DMS114 treated with DMSO at 0.1 percent for 48 hours (cell line): Measurements from ENCODE around the gene TSEN2.
"Not testable (repeated sequence)": the region's sequence is repeated elsewhere in the genome, so short reads cannot be mapped to it uniquely, and the experiment has no call there.

ENCODE experiments used
- DNase-seq: peaks from one replicate; lab custom pipeline; 2025; ENCODE audit not compliant: unreplicated experiment; lab: John Stamatoyannopoulos, UW

The TSEN2 gene

DNA sequence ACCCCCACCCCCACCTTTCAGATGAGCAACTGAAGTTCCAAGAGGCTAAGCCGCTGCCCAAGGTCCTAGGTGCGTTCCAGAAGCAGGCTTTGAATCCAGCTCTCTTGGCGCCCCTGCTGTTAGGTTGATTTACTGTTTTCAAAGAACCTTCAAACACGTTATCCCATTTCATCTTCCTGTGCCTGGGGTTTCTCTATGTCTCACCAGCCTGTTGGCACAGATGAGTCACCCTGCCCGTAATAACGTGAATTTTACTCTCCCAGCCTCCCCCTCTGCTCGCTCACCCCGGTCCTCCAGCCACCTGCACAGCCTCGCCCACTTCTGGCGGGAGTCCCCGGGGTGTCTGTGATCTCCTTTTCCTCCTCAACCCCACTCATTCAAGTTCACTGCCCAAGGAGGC lies 13.0 kb upstream of the TSEN2 start:
- no peak for DNase-seq

DNA sequence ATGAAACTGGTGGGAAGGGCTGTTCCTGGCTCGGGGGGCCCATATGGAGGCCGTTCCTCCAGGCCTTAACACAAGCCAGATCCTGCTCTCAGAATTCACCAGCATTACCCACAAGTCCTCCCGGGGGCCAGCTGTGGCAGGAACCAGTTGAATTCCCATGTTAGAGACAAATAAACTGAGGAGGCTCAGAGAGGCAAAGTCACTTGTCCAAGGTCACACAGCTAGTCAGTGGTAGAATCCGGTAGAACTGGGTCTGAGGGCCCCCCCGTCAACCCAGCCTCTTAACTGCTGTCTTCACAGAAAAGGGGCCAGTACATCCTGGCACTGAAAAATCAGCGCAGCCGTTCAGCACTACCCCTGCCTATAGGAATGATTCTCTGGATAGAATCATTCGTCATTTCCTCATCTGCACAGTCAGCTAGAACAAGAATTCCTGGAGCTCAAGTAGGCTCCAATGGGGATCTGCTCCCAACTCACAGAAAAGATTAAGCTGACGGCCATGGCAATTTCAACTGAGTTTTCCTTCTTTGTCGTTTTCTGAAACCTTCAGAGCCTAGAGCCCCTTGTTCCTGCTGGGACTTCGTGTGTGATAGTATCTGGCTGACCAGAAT lies 12.2 kb upstream of the TSEN2 start:
- no peak for DNase-seq

DNA sequence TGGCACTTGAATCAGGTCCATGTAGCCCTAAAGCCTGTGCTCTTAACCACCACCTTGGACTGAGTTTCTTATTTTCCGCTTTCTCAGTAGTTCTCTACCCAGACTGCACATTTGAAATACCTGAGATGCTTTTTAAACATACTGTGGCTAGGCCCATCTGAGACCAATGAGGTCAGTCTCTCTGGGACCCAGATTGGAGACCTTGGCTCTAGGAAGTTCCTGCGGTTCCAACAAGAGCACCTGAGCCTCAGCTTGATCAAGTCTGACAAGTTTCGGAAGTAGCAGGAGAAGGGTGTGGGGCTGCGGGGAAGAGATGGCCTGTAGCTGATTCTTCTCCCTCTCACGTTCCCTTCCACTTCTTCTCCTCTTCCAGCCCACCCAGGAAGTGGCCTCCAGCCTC lies 11.5 kb upstream of the TSEN2 start:
- no peak for DNase-seq

DNA sequence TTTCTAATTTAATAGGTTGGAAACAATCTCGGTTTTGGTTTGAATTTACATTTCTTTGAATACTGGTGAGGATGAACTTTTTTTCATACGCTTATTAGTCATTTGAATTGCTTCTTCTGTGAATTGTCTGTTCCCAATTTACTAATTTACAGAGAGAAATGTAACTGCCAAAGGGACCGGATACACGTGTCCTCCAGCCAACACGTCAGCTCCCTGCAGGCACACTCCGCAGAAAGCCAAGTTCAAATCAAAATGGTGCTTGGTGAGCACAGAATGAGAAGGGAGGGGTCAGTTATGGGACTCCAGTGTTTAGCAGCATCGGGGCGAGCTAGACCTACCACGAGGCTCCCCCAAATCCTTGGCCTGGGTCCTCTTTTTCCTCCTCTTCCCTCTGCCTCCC lies 10.8 kb upstream of the TSEN2 start:
- DNase-seq: no peak

DNA sequence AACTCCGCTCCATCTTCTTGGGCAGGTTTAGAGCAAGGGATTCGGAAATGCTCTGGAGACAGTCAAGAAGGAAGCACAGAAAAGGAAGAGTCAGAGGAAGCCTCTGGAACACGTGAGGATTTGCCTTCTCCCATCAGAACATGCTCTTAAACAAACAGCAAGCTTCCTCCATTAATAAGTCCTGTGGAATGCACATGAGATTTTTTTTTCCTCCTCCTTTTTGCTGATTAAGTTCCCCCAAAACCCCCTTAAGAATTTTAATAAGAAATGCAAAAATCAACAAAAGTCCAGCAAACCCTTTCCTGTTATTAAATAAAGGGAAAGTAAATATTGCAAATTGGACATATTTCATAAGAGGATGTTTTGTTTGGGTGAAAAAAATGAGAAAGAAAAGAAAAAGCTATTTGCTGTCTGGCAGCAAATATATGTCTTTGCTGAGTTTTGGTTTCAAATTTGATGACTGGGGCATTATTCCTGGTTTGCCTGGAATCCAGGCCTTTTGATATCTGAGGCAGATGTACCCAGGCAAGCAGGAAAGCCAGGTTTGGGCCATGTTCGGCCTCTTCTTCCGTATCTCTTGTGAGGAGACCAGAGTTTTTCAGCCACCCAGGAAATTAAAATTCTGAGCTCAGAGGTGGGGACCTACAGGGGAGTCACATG lies 7.9 kb upstream of the TSEN2 start:
- no peak for DNase-seq

DNA sequence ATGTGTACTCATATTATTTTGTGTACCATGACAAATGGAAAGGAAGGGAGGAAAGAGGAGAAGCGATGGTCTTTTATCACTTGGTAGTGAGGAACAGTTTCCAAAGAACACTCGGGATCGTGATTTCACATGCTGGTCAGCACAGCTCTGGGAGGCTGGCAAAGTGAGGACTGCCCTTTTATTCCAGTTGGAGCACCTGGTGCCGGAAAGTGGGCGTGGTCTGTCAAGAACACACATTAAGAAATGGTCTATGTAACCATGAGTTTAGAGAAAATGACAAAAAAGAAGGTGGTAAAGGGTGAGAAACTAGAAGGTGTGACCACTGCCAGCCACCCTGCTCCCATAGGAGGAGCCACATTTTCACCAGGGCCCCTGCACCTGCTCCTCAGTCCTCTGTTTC lies 7.0 kb upstream of the TSEN2 start:
- no peak for DNase-seq

DNA sequence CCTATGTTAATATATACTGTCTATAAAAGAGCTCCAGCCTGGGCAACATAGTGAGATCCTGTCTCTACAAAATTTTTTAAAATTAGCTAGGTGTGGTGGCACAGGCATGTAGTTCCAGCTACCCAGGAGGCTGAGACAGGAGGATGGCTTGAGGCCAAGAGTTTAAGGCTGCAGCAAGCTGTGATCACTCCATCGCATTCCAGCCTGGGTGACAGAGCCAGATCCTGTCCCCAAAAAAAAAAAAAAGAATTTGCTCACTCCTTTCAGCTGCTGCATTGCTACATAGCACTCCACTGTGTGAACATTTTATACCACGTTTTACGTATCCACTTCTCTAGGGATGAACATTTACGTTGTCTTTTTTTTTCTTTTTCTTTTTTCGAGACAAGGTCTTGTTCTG lies 6.0 kb upstream of the TSEN2 start:
- no peak for DNase-seq

DNA sequence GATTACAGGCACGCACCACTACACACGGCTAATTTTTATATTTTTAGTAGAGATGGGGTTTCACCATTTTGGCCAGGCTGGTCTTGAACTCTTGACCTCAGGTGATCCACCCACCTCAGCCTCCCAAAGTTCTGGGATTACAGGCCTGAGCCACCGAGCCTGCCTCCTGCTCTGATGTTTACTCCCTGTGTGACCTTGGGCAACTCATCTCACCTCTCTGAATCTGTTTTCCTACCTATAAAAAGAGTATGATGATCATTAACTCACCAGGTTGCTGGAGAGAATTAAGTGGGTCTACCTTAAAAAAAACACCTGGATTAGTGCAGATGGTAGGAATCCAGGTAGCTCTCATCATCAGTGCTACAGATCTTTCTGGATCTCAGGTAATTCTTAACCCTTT lies 5.1 kb upstream of the TSEN2 start:
- not testable (repeated sequence) for DNase-seq

DNA sequence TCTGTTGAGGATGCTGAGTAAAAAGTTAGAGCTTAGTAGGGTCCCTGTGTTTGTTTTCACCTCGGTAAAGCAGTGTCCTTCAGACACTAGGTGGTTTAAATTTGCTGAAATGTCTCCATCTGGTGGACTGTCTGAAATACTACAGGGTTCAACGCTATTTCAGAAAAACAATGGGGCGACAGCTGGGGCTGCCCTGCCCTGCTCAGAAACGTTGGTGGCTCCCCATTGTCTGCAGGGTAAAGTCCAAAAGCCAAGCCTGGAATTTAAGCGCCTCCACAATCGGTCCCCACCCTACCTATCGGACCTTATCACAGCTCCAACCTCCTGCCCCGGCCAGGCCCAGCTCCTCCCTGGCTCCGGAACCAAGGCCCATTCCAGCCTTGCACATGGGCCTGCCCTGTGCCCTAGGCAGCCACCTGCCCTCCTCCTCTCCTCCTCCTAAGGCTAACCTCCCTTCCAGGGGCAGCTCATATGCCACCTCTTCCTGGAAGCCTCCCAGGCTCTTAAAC lies 4.3 kb upstream of the TSEN2 start:
- peak; percentile 38 for DNase-seq

DNA sequence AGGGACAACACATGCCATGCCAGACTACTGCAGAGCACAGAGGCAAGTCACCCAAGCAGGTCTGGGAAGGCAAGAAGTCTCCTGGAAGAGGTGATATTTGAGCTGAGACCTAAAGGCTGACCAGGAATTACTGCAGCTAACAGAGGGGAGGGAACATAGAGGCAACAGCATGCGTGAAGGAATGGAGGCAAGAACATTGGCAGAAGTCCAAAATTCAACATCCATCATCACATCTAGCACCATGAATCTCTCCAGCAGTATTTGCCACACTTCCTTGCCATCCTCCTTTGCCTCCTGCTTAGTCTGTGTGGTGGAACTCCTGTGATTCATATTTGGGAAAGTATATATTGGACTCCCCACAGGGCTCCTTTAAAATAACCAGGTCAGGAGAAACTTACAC lies 870 bp upstream of the TSEN2 start:
- no peak for DNase-seq

DNA sequence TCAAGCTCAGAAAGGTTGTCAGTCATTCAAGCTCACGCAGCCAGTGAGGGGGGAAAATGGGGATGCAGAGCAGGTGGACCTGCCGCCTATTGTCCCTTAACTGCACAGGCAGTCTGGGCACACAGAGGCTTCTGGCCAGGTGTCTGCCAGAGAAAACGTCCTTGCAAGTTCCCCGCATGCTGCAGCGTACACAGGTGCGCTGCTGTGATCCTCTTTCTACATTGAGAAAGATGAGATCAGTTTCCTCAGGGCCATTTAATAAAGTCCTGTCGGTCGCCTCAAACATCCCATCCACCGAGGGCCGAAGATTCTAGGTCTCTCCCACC lies 445 bp upstream of the TSEN2 start:
- DNase-seq: no peak

DNA sequence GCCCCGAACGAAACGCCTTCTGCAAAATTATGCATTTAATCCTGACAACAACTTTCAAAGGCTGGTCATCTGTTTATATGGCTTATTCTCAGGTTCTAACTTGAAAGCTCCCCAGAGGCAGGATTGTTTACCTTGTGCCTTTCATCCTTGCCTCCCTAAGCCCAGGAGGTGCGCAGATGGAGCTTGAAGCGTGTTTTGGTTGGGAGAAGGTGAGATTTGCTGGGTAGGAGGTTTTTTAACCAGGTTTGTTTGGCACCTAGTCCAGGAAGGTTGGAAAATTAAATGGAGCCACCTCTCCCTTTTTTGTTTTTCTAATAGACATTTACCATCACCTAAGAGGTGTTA lies 675 bp downstream of the TSEN2 start:
- DNase-seq: no peak

DNA sequence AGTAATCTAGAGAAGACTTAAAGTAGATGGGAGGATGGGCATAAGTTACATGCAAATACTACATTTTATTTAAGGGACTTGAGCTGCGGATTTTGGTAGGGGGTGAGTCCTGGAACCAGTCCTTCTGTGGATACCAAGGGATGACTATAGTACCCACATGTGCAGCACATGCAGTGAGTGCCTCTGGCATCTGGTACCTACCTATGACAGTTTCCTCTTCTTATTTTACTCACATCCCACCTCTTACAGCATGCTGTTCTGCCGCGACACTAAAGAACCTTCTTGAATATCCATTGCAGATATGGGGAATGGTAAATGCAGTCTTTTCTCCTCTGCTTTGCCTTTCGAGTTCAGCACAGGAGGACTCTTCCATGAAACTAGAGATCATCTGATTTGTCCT lies 1.7 kb downstream of the TSEN2 start:
- DNase-seq: no peak

DNA sequence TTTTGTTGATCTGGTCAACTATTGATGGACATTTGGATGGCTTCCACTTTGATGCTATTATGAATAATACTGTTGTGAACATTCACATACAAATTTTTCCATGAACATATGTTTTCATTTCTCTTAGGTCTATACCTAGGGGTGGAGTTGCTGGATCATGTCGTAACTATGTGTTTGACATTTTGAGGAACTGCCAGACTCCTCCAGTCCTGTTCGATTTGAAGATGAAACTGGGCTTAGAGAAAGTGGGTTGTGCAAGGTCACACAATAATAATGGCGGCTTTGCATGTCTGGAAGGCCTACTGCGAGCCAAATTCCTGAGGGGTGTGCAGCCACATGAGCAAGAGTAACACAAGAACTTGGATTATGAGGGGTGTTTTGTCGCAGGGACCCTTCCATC lies 2.6 kb downstream of the TSEN2 start:
- no peak for DNase-seq

DNA sequence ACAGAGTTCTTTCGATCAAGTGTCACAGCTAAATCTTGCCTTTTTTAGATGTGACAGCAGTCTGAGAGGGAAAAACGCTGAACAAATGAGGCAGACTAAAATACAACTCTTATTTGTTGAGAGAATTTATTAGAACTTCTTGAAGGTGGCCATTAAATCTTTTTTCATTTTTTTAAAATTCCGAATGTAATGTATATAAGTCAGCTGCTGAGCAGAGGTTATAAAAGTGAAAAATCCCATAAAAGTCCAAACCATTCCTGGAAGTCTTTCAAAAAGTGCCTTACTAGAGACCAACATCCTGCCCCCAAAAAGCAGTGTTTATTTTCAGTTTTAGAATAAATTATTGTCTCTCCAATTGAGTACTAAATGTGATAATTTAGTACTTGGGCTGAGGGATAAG lies 3.1 kb downstream of the TSEN2 start:
- no peak for DNase-seq

DNA sequence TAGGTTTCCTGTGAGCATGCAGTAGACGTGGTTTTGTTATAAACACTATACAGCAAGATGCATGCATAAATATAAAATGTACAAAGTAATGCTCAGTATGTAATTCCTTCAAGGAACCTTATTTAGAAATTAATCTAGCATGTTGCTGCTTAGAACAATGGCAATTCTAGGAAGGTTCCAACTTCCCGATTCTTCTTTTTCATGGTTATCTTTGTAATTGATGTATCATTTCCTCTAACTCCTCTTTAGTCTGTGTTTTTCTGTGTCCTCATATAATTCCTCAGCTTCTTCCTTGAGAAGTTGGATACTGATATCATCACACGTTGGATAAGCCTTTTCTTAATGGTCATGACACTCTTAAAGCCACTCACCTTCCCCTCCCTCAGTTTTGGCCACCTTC lies 3.5 kb downstream of the TSEN2 start:
- no peak for DNase-seq

DNA sequence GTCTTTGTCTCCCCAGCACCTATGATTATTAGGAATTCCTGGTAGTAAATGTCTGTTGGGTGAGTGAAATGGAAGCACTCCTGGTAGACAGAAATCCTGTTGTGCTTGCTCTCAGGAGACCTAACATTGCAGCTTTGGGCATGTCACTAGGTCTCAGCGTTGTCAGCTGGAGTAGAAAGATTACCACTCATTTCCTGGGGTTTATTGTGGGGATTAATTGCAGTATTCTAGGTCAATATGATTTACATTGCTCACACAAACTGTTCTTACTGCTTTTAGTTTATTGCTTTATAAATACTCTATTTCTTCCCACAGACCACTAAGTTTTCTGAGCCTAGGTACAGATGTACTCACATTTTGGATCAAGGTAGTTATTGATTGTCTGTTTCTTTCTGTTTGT lies 5.1 kb downstream of the TSEN2 start:
- DNase-seq: no peak

DNA sequence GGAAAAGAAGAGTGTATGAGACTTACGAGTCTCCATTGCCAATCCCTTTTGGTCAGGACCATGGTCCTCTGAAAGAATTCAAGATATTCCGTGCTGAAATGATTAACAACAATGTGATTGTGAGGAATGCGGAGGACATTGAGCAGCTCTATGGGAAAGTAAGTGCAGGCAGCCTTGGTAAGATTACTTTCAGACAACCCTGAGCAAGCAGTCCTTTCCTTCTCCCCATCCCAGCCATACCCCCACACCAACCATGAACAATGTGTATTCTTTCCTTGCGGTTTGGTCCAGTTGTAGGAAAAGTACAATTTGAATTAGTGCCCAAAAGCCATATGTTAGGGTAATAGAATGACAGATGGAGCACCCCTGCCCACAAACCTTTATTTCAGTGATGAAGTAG lies 5.6 kb downstream of the TSEN2 start:
- DNase-seq: no peak

DNA sequence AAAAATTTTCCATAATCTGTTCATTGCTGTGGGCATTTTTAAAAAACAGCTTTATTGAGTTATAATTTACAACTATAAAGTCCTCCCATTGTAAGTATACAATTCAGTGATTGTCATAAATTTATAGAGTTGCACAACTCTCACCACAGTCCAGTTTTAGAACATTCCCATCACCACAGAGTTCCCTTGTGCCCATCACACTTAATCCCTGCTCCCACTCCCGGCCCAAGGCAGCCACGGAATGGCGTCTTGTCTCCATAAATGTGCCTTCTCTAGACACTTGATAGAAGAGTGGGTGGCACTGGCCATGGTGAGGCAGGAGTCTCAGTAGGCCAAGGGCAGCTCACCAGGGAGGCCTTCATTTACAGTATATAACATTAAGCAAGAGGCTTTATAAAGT lies 6.3 kb downstream of the TSEN2 start:
- no peak for DNase-seq

DNA sequence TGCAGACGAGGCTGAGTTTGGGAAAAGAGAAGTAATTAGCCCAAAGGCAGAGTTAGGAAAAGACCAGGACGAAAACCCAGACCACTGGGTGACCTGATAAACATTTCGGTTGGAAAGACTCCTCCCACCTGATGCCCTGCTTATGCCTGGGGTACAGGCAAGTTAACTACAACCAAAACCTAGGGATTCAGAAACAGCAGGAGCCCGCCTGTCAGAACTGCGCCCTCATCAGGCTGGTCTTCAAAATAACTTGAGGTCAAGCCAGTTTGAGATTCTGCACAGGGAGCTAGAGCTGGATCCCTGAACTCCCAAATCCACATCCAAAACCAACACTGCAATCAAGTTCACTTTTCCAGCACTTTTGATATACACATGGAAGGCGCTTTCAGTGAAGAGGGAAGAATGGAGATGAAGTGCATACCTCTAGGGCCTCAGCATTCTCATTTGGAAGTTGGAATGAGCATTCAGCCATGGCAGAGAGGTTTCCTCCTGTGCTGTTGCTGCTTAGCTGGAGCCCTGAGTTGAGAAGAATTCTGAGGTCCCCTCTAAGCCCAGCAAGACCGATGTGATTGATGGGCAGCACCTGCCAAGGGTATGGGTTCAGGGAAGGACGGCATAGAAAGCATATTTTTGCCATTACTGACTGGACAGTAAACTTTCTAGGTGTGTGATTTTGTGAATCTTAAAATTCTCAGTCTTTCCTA lies 11.6 kb downstream of the TSEN2 start:
- DNase-seq: no peak

DNA sequence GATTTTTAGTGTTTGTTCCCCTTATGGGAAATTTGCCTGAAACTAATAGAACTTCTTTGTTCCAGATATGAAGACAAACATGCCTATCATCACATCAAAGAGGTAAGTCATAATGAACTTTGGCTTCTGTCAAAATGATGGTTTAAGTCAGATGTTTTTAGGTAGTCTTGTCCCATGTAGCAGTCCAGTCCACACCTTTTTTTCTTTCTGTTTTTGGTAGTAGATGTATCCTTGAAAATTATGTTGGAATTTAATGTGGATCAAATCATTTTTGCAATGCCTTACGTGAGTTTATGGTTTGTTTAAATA lies 12.1 kb downstream of the TSEN2 start:
- DNase-seq: no peak

DNA sequence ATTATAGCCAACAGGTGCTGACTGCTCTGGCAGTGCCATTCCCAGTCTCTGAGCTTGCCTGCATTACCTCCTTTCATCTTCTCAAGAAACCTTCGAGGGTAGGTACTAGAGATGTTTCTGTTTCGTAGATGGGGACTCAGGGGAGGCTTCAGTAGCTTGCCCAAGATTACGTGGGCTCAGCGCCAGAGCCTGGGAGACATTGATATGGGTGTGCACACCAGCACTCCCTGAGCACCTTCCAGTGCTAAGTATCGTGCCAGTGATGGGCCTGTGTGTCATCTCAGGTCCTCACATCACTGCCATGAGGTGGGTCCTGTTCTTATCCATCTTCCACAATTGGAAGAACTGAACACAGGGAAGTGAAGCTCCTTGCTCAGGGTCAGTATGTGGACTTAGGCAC lies 15.2 kb downstream of the TSEN2 start:
- no peak for DNase-seq
